Activated B cell treated with CpG ODN at 0.5 μM for 24 hours (primary cell): ENCODE data around the gene SLC66A3. TPM values are rescaled to one million over a fixed set of nuclear protein-coding genes. Genes with fewer than 3 reads are reported as not detected.

Source experiments
- ATAC-seq: fragments of 200-7000 bp; cut with Tn5 transposase; one replicate; pipeline ENCODE4 v1.10.0; 2021; ENCODE audit warnings: low read depth, mild to moderate bottlenecking, moderate library complexity
- CTCF ChIA-PET: fragments of 350-600 bp; sonication (Branson Sonifier 250); formaldehyde crosslinking; loops from one replicate; lab custom pipeline; 2021; ENCODE audit warnings: antibody characterized with exemption; lab: Charles Lee
- POLR2A ChIA-PET: fragments of 350-600 bp; sonication (Branson Sonifier 250); formaldehyde crosslinking; loops from one replicate; lab custom pipeline; 2021; ENCODE audit warnings: antibody characterized with exemption; lab: Charles Lee
- DNase-seq: peaks from one replicate; pipeline ENCODE4 v3.0.0; 2022
- H3K27ac Mint-ChIP-seq: one replicate; pipeline ENCODE4 v1.8.0; 2020; ENCODE audit warnings: mixed read lengths
- H3K27me3 Mint-ChIP-seq: one replicate; pipeline ENCODE4 v1.8.0; 2021; ENCODE audit warnings: mixed read lengths
- H3K36me3 Mint-ChIP-seq: one replicate; pipeline ENCODE4 v1.8.0; 2021; ENCODE audit warnings: low read depth, mixed read lengths
- H3K4me1 Mint-ChIP-seq: one replicate; pipeline ENCODE4 v1.8.0; 2021; ENCODE audit warnings: mixed read lengths
- H3K4me3 Mint-ChIP-seq: one replicate; pipeline ENCODE4 v1.8.0; 2020; ENCODE audit warnings: mild to moderate bottlenecking, mixed read lengths
- H3K9me3 Mint-ChIP-seq: one replicate; pipeline ENCODE4 v1.8.0; 2020; ENCODE audit warnings: mixed read lengths
- CTCF ChIP-seq: fragments of 200-600 bp; IDR thresholded peaks from one replicate; pipeline ENCODE4 v1.8.0; 2022; ENCODE audit warnings: antibody characterized with exemption, mild to moderate bottlenecking
- intact Hi-C: fragments of 100-400 bp; cut with micrococcal nuclease; formaldehyde crosslinking; loops from one replicate; pipeline ENCODE4 v1.15.1; 2024
- total RNA-seq: library from RNA; stranded (reverse); gene quantifications from 2 replicates; pipeline ENCODE4 v1.2.3, GENCODE V29; 2022

SLC66A3 gene
- total RNA-seq, 1 donor from 2014 or later, result 15.2 TPM

- ATAC-seq (no peak), DNase-seq (no peak)
- intact Hi-C loops, result no loop called here
- Mint-ChIP-seq H3K27ac (no peak overlapping the region), H3K9me3 (no peaks in the 10 kb centered on the region), H3K27me3 (peaks cover 2% of the 10 kb centered on the region), H3K36me3 (no peaks in the 10 kb centered on the region), H3K4me3 (no peak overlapping the region), H3K4me1 (peaks cover 5% of the 10 kb centered on the region)
- TF ChIP-seq CTCF, result no peak
- ChIA-PET CTCF (no interaction called here), POLR2A (no interaction called here)
Observed at GRCh38 chr2:11147263-11147662, 8.0 kb upstream of the SLC66A3 start.

GRCh38 chr2:11152591-11152990, 2.7 kb upstream of the SLC66A3 start:
- no peaks in the 10 kb centered on the region for H3K27me3 Mint-ChIP-seq
- intact Hi-C loops, result loop anchor here (10.0 kb wide), 1 partner anchor 1562 kb away; the partner anchor contains the start of gene TRIB2
- no peak overlapping the region for H3K27ac Mint-ChIP-seq
- ATAC-seq (no peak), DNase-seq (no peak)
- POLR2A ChIA-PET, result no interaction called here
- H3K9me3 Mint-ChIP-seq, result no peaks in the 10 kb centered on the region
- H3K36me3 Mint-ChIP-seq, result no peaks in the 10 kb centered on the region
- TF ChIP-seq CTCF, result no peak
- CTCF ChIA-PET, result interaction anchor here (2.8 kb wide), 1 partner anchor 20 kb away, joined by 9 read pairs; a partner anchor contains a TSS
- peaks cover 17% of the 10 kb centered on the region for H3K4me1 Mint-ChIP-seq
- H3K4me3 Mint-ChIP-seq, result no peak overlapping the region

- POLR2A ChIA-PET, result interaction anchor here (0.5 to 2.5 kb wide), 11 partner anchors 21 to 1311 kb away, joined by 3 to 37 read pairs (median 5); partner anchors contain the start of genes E2F6, PDIA6, ROCK2 and TAF1B
- Mint-ChIP-seq H3K4me3 (peak overlapping the region; percentile 85), H3K9me3 (no peaks in the 10 kb centered on the region), H3K36me3 (no peaks in the 10 kb centered on the region), H3K27me3 (no peaks in the 10 kb centered on the region), H3K27ac (peak overlapping the region; percentile 84), H3K4me1 (peaks cover 20% of the 10 kb centered on the region)
- no peak for ATAC-seq
- no peak for DNase-seq
- CTCF ChIA-PET, result interaction anchor here (2.8 kb wide), 1 partner anchor 22 kb away, joined by 9 read pairs; a partner anchor contains a TSS
- no peak for TF ChIP-seq CTCF
- intact Hi-C loops, result loop anchor here (10.0 kb wide), 1 partner anchor 1561 kb away; the partner anchor contains the start of gene TRIB2
Observed at GRCh38 chr2:11154016-11154922, 998 bp upstream of the SLC66A3 start.

- Mint-ChIP-seq H3K36me3 (no peaks in the 10 kb centered on the region), H3K27me3 (no peaks in the 10 kb centered on the region), H3K9me3 (no peaks in the 10 kb centered on the region), H3K27ac (peak overlapping the region; percentile 84), H3K4me1 (peaks cover 20% of the 10 kb centered on the region), H3K4me3 (peak overlapping the region; percentile 85)
- DNase-seq (peak; percentile 91), ATAC-seq (peak; percentile 92)
- no peak for TF ChIP-seq CTCF
- POLR2A ChIA-PET, result interaction anchor here (0.6 to 2.5 kb wide), 12 partner anchors 10 to 1312 kb away, joined by 3 to 37 read pairs (median 4); partner anchors contain the start of genes E2F6, PDIA6, ROCK2 and TAF1B
- CTCF ChIA-PET, result interaction anchor here (0.7 to 1.5 kb wide), 3 partner anchors 22 to 1527 kb away, joined by 3 to 4 read pairs (median 3); a partner anchor contains a TSS
- intact Hi-C loops, result loop anchor here (1.0 to 10.0 kb wide), 8 partner anchors 23 to 1560 kb away; partner anchors contain the start of genes LPIN1, ODC1, PDIA6 and TRIB2
Observed at GRCh38 chr2:11154923-11155380, 315 bp upstream of the SLC66A3 start.
